CD14-positive monocyte (primary cell): ENCODE results near the gene FGD2. TPM values are rescaled to one million over a fixed set of nuclear protein-coding genes. Genes with fewer than 3 reads are reported as not detected.

ENCODE experiments used
- DNase-seq, 3 donors: peaks; one replicate each; pipeline ENCODE4 v3.0.0-alpha.2; 2011 to 2022
- H2AFZ ChIP-seq: 2 replicates; pipeline ENCODE4 v1.6.0; 2012; ENCODE audit warnings: mild to moderate bottlenecking, low read depth, low read length, inconsistent platforms; ENCODE audit not compliant: insufficient read depth, poor library complexity, severe bottlenecking
- H3K27ac ChIP-seq, 2 donors: 1 replicate in 1 of 2; 2 replicates in 1 of 2; pipeline ENCODE4 v1.5.1; 2012 to 2013; ENCODE audit warnings: low read length in 2 of 2, control low read depth in 1 of 2, inconsistent platforms in 1 of 2, low read depth in 1 of 2, mild to moderate bottlenecking in 1 of 2
- H3K27me3 ChIP-seq, 2 donors: one replicate each; pipeline versions ENCODE4 v1.6.0 to v1.6.1; 2011 to 2013; ENCODE audit warnings: low read length in 2 of 2; ENCODE audit not compliant: control insufficient read depth in 2 of 2, insufficient read depth in 2 of 2
- H3K36me3 ChIP-seq, 2 donors: replicated peaks in 1 of 2; 1 replicate in 1 of 2; 2 replicates in 1 of 2; pipeline versions ENCODE4 v1.5.1 to v1.6.1; 2012 to 2013; ENCODE audit warnings: low read length in 2 of 2, control low read depth in 1 of 2, inconsistent platforms in 1 of 2, mild to moderate bottlenecking in 1 of 2; ENCODE audit not compliant: insufficient read depth in 2 of 2, control insufficient read depth in 1 of 2
- H3K4me1 ChIP-seq, 2 donors: 1 replicate in 1 of 2; 2 replicates in 1 of 2; pipeline versions ENCODE4 v1.5.1 to v1.6.1; 2012 to 2013; ENCODE audit warnings: low read length in 2 of 2, control low read depth in 1 of 2, inconsistent platforms in 1 of 2, mild to moderate bottlenecking in 1 of 2, moderate library complexity in 1 of 2; ENCODE audit not compliant: insufficient read depth in 2 of 2, control insufficient read depth in 1 of 2
- H3K4me2 ChIP-seq: replicated peaks from 2 replicates; pipeline ENCODE3; 2012; ENCODE audit warnings: low read length, moderate library complexity, mild to moderate bottlenecking; ENCODE audit not compliant: poor library complexity, severe bottlenecking; ENCODE audit errors: extremely low read depth
- H3K4me3 ChIP-seq, 3 experiments: fragments of 200-600 bp in 1 of 3; sonication (generic) in 1 of 3; replicated peaks in 1 of 3; 1 replicate in 2 of 3; 2 replicates in 1 of 3; pipeline ENCODE4 v1.5.1; 2011 to 2013; ENCODE audit warnings: low read length in 3 of 3, mild to moderate bottlenecking in 3 of 3, control low read depth in 2 of 3, low read depth in 2 of 3, inconsistent platforms in 1 of 3, moderate library complexity in 1 of 3
- H3K79me2 ChIP-seq: 2 replicates; pipeline ENCODE4 v1.6.0; 2012; ENCODE audit warnings: mild to moderate bottlenecking, control low read depth, inconsistent platforms, low read length, moderate library complexity; ENCODE audit not compliant: insufficient read depth
- H3K9ac ChIP-seq: 2 replicates; pipeline ENCODE4 v1.6.0; 2017; ENCODE audit warnings: low read length, mild to moderate bottlenecking; ENCODE audit not compliant: insufficient read depth, poor library complexity, severe bottlenecking
- H3K9me3 ChIP-seq, 2 donors: replicated peaks in 1 of 2; 1 replicate in 1 of 2; 2 replicates in 1 of 2; pipeline versions ENCODE4 v1.5.1 to v1.6.1; 2012 to 2013; ENCODE audit warnings: low read length in 2 of 2, control low read depth in 1 of 2; ENCODE audit not compliant: control insufficient read depth in 1 of 2, insufficient read depth in 1 of 2
- H4K20me1 ChIP-seq: 2 replicates; pipeline ENCODE4 v1.6.0; 2012; ENCODE audit warnings: mild to moderate bottlenecking, low read length, control low read depth, moderate library complexity; ENCODE audit not compliant: insufficient read depth
- H3K27ac Mint-ChIP-seq, 7 donors: one replicate each; pipeline ENCODE4 v1.8.0; 2020; ENCODE audit warnings: mild to moderate bottlenecking in 7 of 7, mixed read lengths in 7 of 7, moderate library complexity in 6 of 7, inconsistent platforms in 2 of 7
- H3K27me3 Mint-ChIP-seq, 3 donors: one replicate each; pipeline ENCODE4 v1.8.0; 2021 to 2022; ENCODE audit warnings: low read depth in 3 of 3, mild to moderate bottlenecking in 3 of 3, mixed read lengths in 3 of 3, moderate library complexity in 3 of 3, inconsistent platforms in 1 of 3
- H3K36me3 Mint-ChIP-seq, 2 donors: one replicate each; pipeline ENCODE4 v1.8.0; 2020; ENCODE audit warnings: mixed read lengths in 2 of 2, inconsistent platforms in 1 of 2, mild to moderate bottlenecking in 1 of 2
- H3K4me1 Mint-ChIP-seq: one replicate; pipeline ENCODE4 v1.8.0; 2020; ENCODE audit warnings: mild to moderate bottlenecking, mixed read lengths
- H3K4me3 Mint-ChIP-seq, 2 donors: one replicate each; pipeline ENCODE4 v1.8.0; 2020; ENCODE audit warnings: mild to moderate bottlenecking in 2 of 2, mixed read lengths in 2 of 2, moderate library complexity in 1 of 2
- H3K9me3 Mint-ChIP-seq, 7 donors: one replicate each; pipeline ENCODE4 v1.8.0; 2020 to 2022; ENCODE audit warnings: mixed read lengths in 7 of 7, mild to moderate bottlenecking in 6 of 7, moderate library complexity in 6 of 7, inconsistent platforms in 2 of 7
- WGBS: methylation state at CpG from one replicate; pipeline ENCODE4 v1.1.5; 2013; ENCODE audit warnings: missing lambda C conversion rate; ENCODE audit not compliant: insufficient coverage; 5-methylcytosine and 5-hydroxymethylcytosine counted together
- intact Hi-C, 2 donors: fragments of 100-400 bp; cut with micrococcal nuclease; formaldehyde crosslinking; loops; one replicate each; pipeline versions ENCODE4 v1.15.0 to v1.15.1; 2023
- polyA plus RNA-seq, 3 donors: library from polyadenylated mRNA; depleted of rRNA in 1 of 3; unstranded in 2 of 3; stranded (reverse) in 1 of 3; fragments of 300-500 nt in 2 of 3; fragments of >200 nt in 1 of 3; fragmentation: Illumina TruSeq in 2 of 3; gene quantifications; 1 replicate in 2 of 3; 2 replicates in 1 of 3; pipeline ENCODE4 v1.2.3, GENCODE V29; 2012 to 2021
- TF ChIP-seq, protein P1 (sequence below): fragments of 200-600 bp; IDR thresholded peaks from one replicate; pipeline ENCODE4 v1.8.0; 2022; ENCODE audit warnings: antibody characterized with exemption, mild to moderate bottlenecking

FGD2 gene
- polyA plus RNA-seq, 3 donors: 25.3 to 356 (median 50.0) TPM

DNA sequence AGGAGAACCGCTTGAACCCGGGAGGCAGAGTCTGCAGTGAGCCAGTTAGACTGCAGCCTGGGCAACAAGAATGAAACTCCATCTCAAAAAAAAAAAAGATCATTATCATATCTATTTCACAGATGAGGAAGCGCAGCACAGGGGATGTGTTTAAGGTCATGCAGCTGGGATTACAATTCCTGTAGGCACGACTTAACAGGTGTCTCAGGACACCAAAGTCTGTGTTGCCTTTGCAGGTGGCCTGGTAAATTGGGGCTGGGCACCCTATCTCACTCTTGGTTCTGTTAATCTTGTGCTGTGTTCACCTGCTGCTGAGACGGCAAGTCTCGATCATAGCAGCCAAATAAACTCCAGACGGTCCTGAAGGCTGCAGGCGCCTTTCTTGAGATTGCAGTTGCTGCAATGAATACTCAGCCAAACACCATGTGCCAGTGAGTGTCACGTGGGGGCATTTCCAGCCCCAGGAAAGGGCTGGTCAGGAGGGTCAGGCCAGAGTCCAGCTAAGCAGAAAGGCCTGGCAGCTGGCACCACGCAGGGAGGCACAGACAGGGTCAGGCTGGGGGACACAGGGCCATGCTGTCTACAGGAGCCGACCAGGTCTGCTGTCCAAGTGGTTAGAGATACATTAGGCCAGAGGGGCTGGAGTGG is 55.8 kb downstream of the FGD2 start:
- H3K36me3 ChIP-seq: no peaks in the 10 kb centered on the region
- H3K79me2 ChIP-seq: no peaks in the 10 kb centered on the region
- no peak overlapping the region for H3K9ac ChIP-seq
- WGBS: 78% methylated on average over 8 of the region's 11 CpGs
- no peak overlapping the region for H3K4me2 ChIP-seq
- no peak overlapping the region for H3K27ac ChIP-seq
- no peak overlapping the region for H3K4me3 Mint-ChIP-seq
- no peak overlapping the region for H2AFZ ChIP-seq
- no peaks in the 10 kb centered on the region for H3K9me3 Mint-ChIP-seq
- TF ChIP-seq, protein P1, sequence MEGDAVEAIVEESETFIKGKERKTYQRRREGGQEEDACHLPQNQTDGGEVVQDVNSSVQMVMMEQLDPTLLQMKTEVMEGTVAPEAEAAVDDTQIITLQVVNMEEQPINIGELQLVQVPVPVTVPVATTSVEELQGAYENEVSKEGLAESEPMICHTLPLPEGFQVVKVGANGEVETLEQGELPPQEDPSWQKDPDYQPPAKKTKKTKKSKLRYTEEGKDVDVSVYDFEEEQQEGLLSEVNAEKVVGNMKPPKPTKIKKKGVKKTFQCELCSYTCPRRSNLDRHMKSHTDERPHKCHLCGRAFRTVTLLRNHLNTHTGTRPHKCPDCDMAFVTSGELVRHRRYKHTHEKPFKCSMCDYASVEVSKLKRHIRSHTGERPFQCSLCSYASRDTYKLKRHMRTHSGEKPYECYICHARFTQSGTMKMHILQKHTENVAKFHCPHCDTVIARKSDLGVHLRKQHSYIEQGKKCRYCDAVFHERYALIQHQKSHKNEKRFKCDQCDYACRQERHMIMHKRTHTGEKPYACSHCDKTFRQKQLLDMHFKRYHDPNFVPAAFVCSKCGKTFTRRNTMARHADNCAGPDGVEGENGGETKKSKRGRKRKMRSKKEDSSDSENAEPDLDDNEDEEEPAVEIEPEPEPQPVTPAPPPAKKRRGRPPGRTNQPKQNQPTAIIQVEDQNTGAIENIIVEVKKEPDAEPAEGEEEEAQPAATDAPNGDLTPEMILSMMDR: no peak
- H3K27me3 Mint-ChIP-seq: peaks cover 1 to 4% (median 3%) of the 10 kb centered on the region in 3 donors
- intact Hi-C loops: loop anchor here in 1 of 2 donors (10.0 kb wide), 1 partner anchor 54 kb away; no protein-coding TSS in a partner anchor
- DNase-seq: no peak
- peak overlapping the region in 2 of 7 donors; percentile 6 to 82 for H3K27ac Mint-ChIP-seq
- no peak overlapping the region for H3K4me3 ChIP-seq
- peaks cover 14 to 38% of the 10 kb centered on the region in 2 donors for H3K4me1 ChIP-seq
- peaks cover 0 to 3% of the 10 kb centered on the region in 2 donors for H3K36me3 Mint-ChIP-seq
- H3K4me1 Mint-ChIP-seq: peaks cover 20% of the 10 kb centered on the region
- no peaks in the 10 kb centered on the region for H4K20me1 ChIP-seq
- no peaks in the 10 kb centered on the region for H3K27me3 ChIP-seq
- no peaks in the 10 kb centered on the region for H3K9me3 ChIP-seq

DNA sequence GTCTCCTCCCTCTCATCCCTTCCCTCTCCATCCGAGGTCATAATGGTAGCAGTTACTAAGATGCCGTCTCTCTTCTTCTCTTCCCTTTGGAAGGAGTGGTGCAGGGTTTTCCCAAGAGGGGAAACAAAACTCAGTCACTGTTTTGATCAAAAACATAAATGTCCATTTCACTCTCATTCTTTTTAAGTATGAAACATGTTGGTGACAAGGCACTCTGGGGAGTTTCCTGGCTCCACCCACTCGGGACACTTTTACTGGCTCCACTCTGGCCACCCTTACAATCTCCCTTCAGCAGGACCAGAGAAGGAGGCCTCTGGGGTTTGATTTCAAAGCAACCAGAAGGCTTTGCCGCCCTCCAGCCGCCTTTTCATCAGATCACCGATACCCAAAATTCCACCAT is 57.0 kb downstream of the FGD2 start:
- peaks cover 14 to 35% of the 10 kb centered on the region in 2 donors for H3K4me1 ChIP-seq
- peak overlapping the region in 2 of 7 donors; percentile 12 to 61 for H3K27ac Mint-ChIP-seq
- TF ChIP-seq, protein P1: no peak
- peaks cover 1 to 4% (median 3%) of the 10 kb centered on the region in 3 donors for H3K27me3 Mint-ChIP-seq
- H4K20me1 ChIP-seq: no peaks in the 10 kb centered on the region
- DNase-seq: no peak
- H3K9me3 Mint-ChIP-seq: no peaks in the 10 kb centered on the region
- intact Hi-C loops: loop anchor here in 1 of 2 donors (10.0 kb wide), 1 partner anchor 52 kb away; no protein-coding TSS in a partner anchor
- H3K36me3 Mint-ChIP-seq: no peaks in the 10 kb centered on the region
- no peaks in the 10 kb centered on the region for H3K27me3 ChIP-seq
- H3K4me2 ChIP-seq: no peak overlapping the region
- no peaks in the 10 kb centered on the region for H3K9me3 ChIP-seq
- no peak overlapping the region for H3K27ac ChIP-seq
- no peak overlapping the region for H3K4me3 ChIP-seq
- peaks cover 19% of the 10 kb centered on the region for H3K4me1 Mint-ChIP-seq
- H3K9ac ChIP-seq: no peak overlapping the region
- H2AFZ ChIP-seq: no peak overlapping the region
- 100% methylated on average over 1 of the region's 6 CpGs for WGBS
- no peaks in the 10 kb centered on the region for H3K36me3 ChIP-seq
- H3K4me3 Mint-ChIP-seq: no peak overlapping the region
- H3K79me2 ChIP-seq: no peaks in the 10 kb centered on the region
